Panc1 (cell line): ENCODE results near the gene PKNOX2.

Source experiments
- CTCF ChIP-seq: fragments of 450-650 bp; IDR thresholded peaks from 2 replicates; pipeline ENCODE4 v1.5.1; 2017; ENCODE audit warnings: mild to moderate bottlenecking
- POLR2AphosphoS5 ChIP-seq: IDR thresholded peaks from 2 replicates; pipeline ENCODE4 v1.6.1; 2012; ENCODE audit warnings: mild to moderate bottlenecking, low read depth, low read length, moderate library complexity
- REST ChIP-seq, 2 experiments: IDR thresholded peaks; 2 replicates each; pipeline ENCODE4 v1.6.1; 2011 to 2012; ENCODE audit warnings: low read depth in 2 of 2, control low read depth in 1 of 2, low read length in 1 of 2, mild to moderate bottlenecking in 1 of 2, moderate library complexity in 1 of 2; ENCODE audit not compliant: insufficient read depth in 1 of 2
- SIN3A ChIP-seq: IDR thresholded peaks from 2 replicates; pipeline ENCODE4 v1.6.1; 2012; ENCODE audit warnings: low read depth, mild to moderate bottlenecking, low read length, moderate library complexity, borderline replicate concordance; ENCODE audit not compliant: insufficient read depth
- TCF7L2 ChIP-seq: IDR thresholded peaks from 2 replicates; pipeline ENCODE4 v1.6.1; 2011; ENCODE audit warnings: mild to moderate bottlenecking, low read depth, low read length, inconsistent platforms

GRCh38 chr11:125376117-125376516, 211.6 kb downstream of the PKNOX2 start:
- TF ChIP-seq CTCF = no peak
- TF ChIP-seq SIN3A = no peak
- TF ChIP-seq REST (IDR thresholded peaks at IDR 0.05; ENCODE audit: insufficient read depth in 1 of 2, low read depth in 2 of 2, low read length in 1 of 2) = no peak
- no peak for TF ChIP-seq POLR2AphosphoS5
- no peak for TF ChIP-seq TCF7L2
